Measurements from ENCODE around the gene NMT2. TPM values are rescaled to one million over a fixed set of nuclear protein-coding genes. Genes with fewer than 3 reads are reported as not detected.

Gene NMT2
- total and polyA plus RNA-seq, 10 of the 15 experiments (the other 5 are each of a cell fraction or from before 2014, with no cell fraction given), result 4.9 to 12.0 (median 9.2) TPM

- no peaks in the 10 kb centered on the region for H3K36me3 ChIP-seq (ENCODE audit: control insufficient read depth in 2 of 2, insufficient read depth in 2 of 2, low read length in 1 of 2)
- ChIA-PET RAD21 (ENCODE audit: unreplicated experiment) (no interaction called here), CTCF (no interaction called here), SMC1A (ENCODE audit: uncharacterized antibody, unreplicated experiment) (interaction anchor here (1.3 kb wide), 1 partner anchor 10 kb away, joined by 3 read pairs; no protein-coding TSS in a partner anchor), POLR2A (no interaction called here)
- 73% methylated on average over 14 of the region's 14 CpGs for WGBS (ENCODE audit: insufficient coverage, insufficient replicate concordance, low lambda C conversion rate, missing lambda C conversion rate)
- no peaks in the 10 kb centered on the region for H4K20me1 ChIP-seq (ENCODE audit: control insufficient read depth, insufficient read depth)
- H3K79me2 ChIP-seq (ENCODE audit: control insufficient read depth, insufficient read depth, low read length), result no peaks in the 10 kb centered on the region
- no peak overlapping the region for H3K27ac ChIP-seq (ENCODE audit: control insufficient read depth, insufficient read depth)
- no peak overlapping the region for H3K4me3 ChIP-seq
- H3K4me1 ChIP-seq (ENCODE audit: control insufficient read depth, insufficient read depth, low read length), result no peaks in the 10 kb centered on the region
- no peak overlapping the region for H3K4me2 ChIP-seq (ENCODE audit: control insufficient read depth, insufficient read depth)
- no peak for DNase-seq (ENCODE audit: low read depth, low spot score)
- no peak overlapping the region for H3K9ac ChIP-seq (ENCODE audit: control insufficient read depth, insufficient read depth, low read length)
- no TSS peak for BruUV-seq (replicated peaks)
- no peak for FAIRE-seq
- intact Hi-C loops (cut with micrococcal nuclease; ENCODE audit: unreplicated experiment) (no loop called here), in situ Hi-C loops (cut with MboI) (loop anchor here (25.0 kb wide), 1 partner anchor 1281 kb away; the partner anchor contains the start of gene PTER)
- ATAC-seq, result no peak
- no peak overlapping the region for H2AFZ ChIP-seq (ENCODE audit: control insufficient read depth, low read depth, low read length)
- TF ChIP-seq TARDBP (IDR thresholded peaks at IDR 0.05; ENCODE audit: borderline replicate concordance) (no peak), RELB (IDR thresholded peaks at IDR 0.05; ENCODE audit: low read depth) (no peak), ZSCAN29 (IDR thresholded peaks at IDR 0.05) (no peak), RUNX3 (IDR thresholded peaks at IDR 0.05; ENCODE audit: low read length) (no peak), IRF3 (IDR thresholded peaks at IDR 0.05) (no peak), POLR2AphosphoS5 (IDR thresholded peaks at IDR 0.05; ENCODE audit: low read length) (no peak), ZNF274 (IDR thresholded peaks at IDR 0.05; ENCODE audit: insufficient read depth, insufficient read length) (no peak), ZNF217 (IDR thresholded peaks at IDR 0.05) (no peak), RAD21 (IDR thresholded peaks at IDR 0.05; ENCODE audit: insufficient read depth, low read depth, low read length) (no peak), BCL11A (IDR thresholded peaks at IDR 0.05; ENCODE audit: low read depth, low read length) (no peak)
- H3K9me3 ChIP-seq (replicated peaks; ENCODE audit: control insufficient read depth, insufficient read depth, low read length), result no peaks in the 10 kb centered on the region
- no peaks in the 10 kb centered on the region for H3K27me3 ChIP-seq (replicated peaks in 1 of 2; ENCODE audit: control insufficient read depth in 2 of 2, insufficient read depth in 2 of 2, low read length in 1 of 2)
Measured at GRCh38 chr10:15155978-15156656, 12.4 kb downstream of the NMT2 start.

All from GM12878 (cell line).